ENCODE results near the gene HRK. TPM values are rescaled to one million over a fixed set of nuclear protein-coding genes. Genes with fewer than 3 reads are reported as not detected.
"Not testable (repeated sequence)": the region's sequence is repeated elsewhere in the genome, so short reads cannot be mapped to it uniquely, and the experiment has no call there.

HRK gene
- total and polyA plus RNA-seq, 5 donors from 2014 or later: 0.25 TPM; not detected in 4

GRCh38 chr12:116814766-116815165, 66.5 kb downstream of the HRK start:
- peaks cover 10% of the 10 kb centered on the region for H3K36me3 Mint-ChIP-seq
- not testable (repeated sequence) for H3K9me3 Mint-ChIP-seq; H3K27ac ChIP-seq (ENCODE audit: insufficient read depth, low read length, poor library complexity, severe bottlenecking); H3K27me3 ChIP-seq (ENCODE audit: control insufficient read depth, insufficient read depth, low read length); ATAC-seq (ENCODE audit: low read depth in 2 of 2); H3K4me3 ChIP-seq (ENCODE audit: low read depth, low read length); H3K27ac Mint-ChIP-seq; H3K27me3 Mint-ChIP-seq; H3K4me3 Mint-ChIP-seq; H3K9me3 ChIP-seq (ENCODE audit: control insufficient read depth in 2 of 2, low read length in 2 of 2); H3K36me3 ChIP-seq (ENCODE audit: control insufficient read depth, insufficient read depth, low read length); DNase-seq
- H3K4me1 Mint-ChIP-seq: peaks cover 4 to 19% (median 14%) of the 10 kb centered on the region in 4 donors
- peaks cover 14% of the 10 kb centered on the region for H3K4me1 ChIP-seq (ENCODE audit: control insufficient read depth, insufficient read depth, low read length, poor library complexity, severe bottlenecking)

GRCh38 chr12:116813271-116814041, 67.8 kb downstream of the HRK start:
- DNase-seq (no peak), ATAC-seq (ENCODE audit: low read depth in 2 of 2) (no peak)
- no peaks in the 10 kb centered on the region for H3K27me3 Mint-ChIP-seq
- H3K9me3 ChIP-seq (ENCODE audit: control insufficient read depth in 2 of 2, low read length in 2 of 2): no peaks in the 10 kb centered on the region
- no peak overlapping the region for H3K4me3 ChIP-seq (ENCODE audit: low read depth, low read length)
- no peaks in the 10 kb centered on the region for H3K36me3 ChIP-seq (ENCODE audit: control insufficient read depth, insufficient read depth, low read length)
- no peaks in the 10 kb centered on the region for H3K27me3 ChIP-seq (ENCODE audit: control insufficient read depth, insufficient read depth, low read length)
- no peak overlapping the region for H3K27ac Mint-ChIP-seq
- peak overlapping the region in 1 of 4 donors; percentile 46 for H3K4me3 Mint-ChIP-seq
- H3K4me1 Mint-ChIP-seq: peaks cover 0 to 11% (median 8%) of the 10 kb centered on the region in 4 donors
- H3K4me1 ChIP-seq (ENCODE audit: control insufficient read depth, insufficient read depth, low read length, poor library complexity, severe bottlenecking): peaks cover 5% of the 10 kb centered on the region
- H3K36me3 Mint-ChIP-seq: peaks cover 7% of the 10 kb centered on the region
- no peaks in the 10 kb centered on the region for H3K9me3 Mint-ChIP-seq
- no peak overlapping the region for H3K27ac ChIP-seq (ENCODE audit: insufficient read depth, low read length, poor library complexity, severe bottlenecking)

DNA sequence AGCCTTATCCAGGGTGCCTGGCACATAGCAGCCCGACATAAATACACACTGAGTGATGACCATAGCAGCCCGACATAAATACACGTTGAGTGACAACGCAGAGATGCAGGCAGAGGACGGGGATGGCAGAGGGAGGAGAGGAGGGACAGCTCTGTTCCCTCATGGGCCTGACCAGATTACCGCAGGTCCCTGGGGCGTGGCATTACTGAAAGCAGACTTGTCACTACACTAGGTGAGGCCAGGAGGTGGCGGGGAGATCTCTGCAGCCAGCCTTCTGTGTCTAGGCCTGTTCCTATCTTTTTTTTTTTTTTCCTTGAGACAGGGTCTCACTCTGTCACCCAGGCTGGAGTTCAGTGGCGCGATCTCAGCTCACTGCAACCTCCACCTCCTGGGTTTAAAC, 69.0 kb downstream of the HRK start:
- Mint-ChIP-seq H3K27me3 (no peaks in the 10 kb centered on the region), H3K4me3 (no peak overlapping the region), H3K36me3 (peaks cover 12% of the 10 kb centered on the region), H3K9me3 (no peaks in the 10 kb centered on the region), H3K27ac (peak overlapping the region in 1 of 3 donors; percentile 40), H3K4me1 (peaks cover 0 to 2% (median 0%) of the 10 kb centered on the region in 4 donors)
- no peak overlapping the region for H3K4me3 ChIP-seq (ENCODE audit: low read depth, low read length)
- H3K4me1 ChIP-seq (ENCODE audit: control insufficient read depth, insufficient read depth, low read length, poor library complexity, severe bottlenecking): no peaks in the 10 kb centered on the region
- DNase-seq (no peak), ATAC-seq (ENCODE audit: low read depth in 2 of 2) (no peak)
- H3K9me3 ChIP-seq (ENCODE audit: control insufficient read depth in 2 of 2, low read length in 2 of 2): no peaks in the 10 kb centered on the region
- H3K27ac ChIP-seq (ENCODE audit: insufficient read depth, low read length, poor library complexity, severe bottlenecking): no peak overlapping the region
- no peaks in the 10 kb centered on the region for H3K27me3 ChIP-seq (ENCODE audit: control insufficient read depth, insufficient read depth, low read length)
- no peaks in the 10 kb centered on the region for H3K36me3 ChIP-seq (ENCODE audit: control insufficient read depth, insufficient read depth, low read length)

GRCh38 chr12:116808113-116809105, 72.8 kb downstream of the HRK start:
- no peaks in the 10 kb centered on the region for H3K9me3 Mint-ChIP-seq
- no peak for DNase-seq
- Histone ChIP-seq H3K4me1 (ENCODE audit: control insufficient read depth, insufficient read depth, low read length, poor library complexity, severe bottlenecking) (no peaks in the 10 kb centered on the region), H3K27ac (ENCODE audit: insufficient read depth, low read length, poor library complexity, severe bottlenecking) (no peak overlapping the region), H3K36me3 (ENCODE audit: control insufficient read depth, insufficient read depth, low read length) (no peaks in the 10 kb centered on the region), H3K27me3 (ENCODE audit: control insufficient read depth, insufficient read depth, low read length) (no peaks in the 10 kb centered on the region), H3K9me3 (ENCODE audit: control insufficient read depth in 2 of 2, low read length in 2 of 2) (no peaks in the 10 kb centered on the region), H3K4me3 (ENCODE audit: low read depth, low read length) (no peak overlapping the region)
- peaks cover 0 to under 1% (median under 1%) of the 10 kb centered on the region in 4 donors for H3K4me1 Mint-ChIP-seq
- H3K4me3 Mint-ChIP-seq: no peak overlapping the region
- H3K27ac Mint-ChIP-seq: no peak overlapping the region
- no peaks in the 10 kb centered on the region for H3K27me3 Mint-ChIP-seq
- H3K36me3 Mint-ChIP-seq: peaks cover 9% of the 10 kb centered on the region
- ATAC-seq (ENCODE audit: low read depth in 2 of 2): no peak

DNA sequence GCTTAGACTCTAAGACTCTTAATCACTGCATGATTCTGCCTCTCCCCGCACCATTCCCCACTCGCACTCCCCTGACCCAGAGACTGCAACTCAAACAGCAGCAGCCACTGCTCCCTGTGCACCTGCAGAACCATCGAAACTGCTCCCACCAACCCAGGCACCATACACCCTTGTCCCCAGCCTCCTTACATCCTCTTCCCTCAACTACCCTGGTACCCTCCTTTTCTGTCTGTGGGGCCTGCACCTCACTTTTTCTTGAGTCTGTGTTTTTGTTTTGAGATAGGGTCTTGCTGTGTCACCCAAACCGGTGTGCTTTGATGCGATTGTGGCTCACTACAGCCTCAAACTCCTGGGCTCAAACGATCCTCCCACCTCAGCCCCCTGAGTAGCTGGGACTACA, 73.7 kb downstream of the HRK start:
- DNase-seq (no peak), ATAC-seq (ENCODE audit: low read depth in 2 of 2) (no peak)
- no peaks in the 10 kb centered on the region for H3K27me3 ChIP-seq (ENCODE audit: control insufficient read depth, insufficient read depth, low read length)
- H3K27ac Mint-ChIP-seq: no peak overlapping the region
- no peaks in the 10 kb centered on the region for H3K27me3 Mint-ChIP-seq
- no peaks in the 10 kb centered on the region for H3K9me3 ChIP-seq (ENCODE audit: control insufficient read depth in 2 of 2, low read length in 2 of 2)
- no peak overlapping the region for H3K4me3 Mint-ChIP-seq
- no peaks in the 10 kb centered on the region for H3K36me3 ChIP-seq (ENCODE audit: control insufficient read depth, insufficient read depth, low read length)
- H3K4me1 ChIP-seq (ENCODE audit: control insufficient read depth, insufficient read depth, low read length, poor library complexity, severe bottlenecking): no peaks in the 10 kb centered on the region
- no peaks in the 10 kb centered on the region for H3K9me3 Mint-ChIP-seq
- no peak overlapping the region for H3K27ac ChIP-seq (ENCODE audit: insufficient read depth, low read length, poor library complexity, severe bottlenecking)
- peaks cover 8% of the 10 kb centered on the region for H3K36me3 Mint-ChIP-seq
- H3K4me3 ChIP-seq (ENCODE audit: low read depth, low read length): no peak overlapping the region
- H3K4me1 Mint-ChIP-seq: peaks cover 0 to 3% (median under 1%) of the 10 kb centered on the region in 4 donors

- Mint-ChIP-seq H3K4me3 (no peak overlapping the region), H3K9me3 (no peaks in the 10 kb centered on the region), H3K27ac (peak overlapping the region in 1 of 3 donors; percentile 45), H3K36me3 (peaks cover 6% of the 10 kb centered on the region), H3K4me1 (peaks cover 0 to 3% (median under 1%) of the 10 kb centered on the region in 4 donors), H3K27me3 (no peaks in the 10 kb centered on the region)
- ATAC-seq (ENCODE audit: low read depth in 2 of 2) (no peak), DNase-seq (no peak)
- H3K27ac ChIP-seq (ENCODE audit: insufficient read depth, low read length, poor library complexity, severe bottlenecking): no peak overlapping the region
- H3K4me1 ChIP-seq (ENCODE audit: control insufficient read depth, insufficient read depth, low read length, poor library complexity, severe bottlenecking): no peaks in the 10 kb centered on the region
- no peaks in the 10 kb centered on the region for H3K9me3 ChIP-seq (ENCODE audit: control insufficient read depth in 2 of 2, low read length in 2 of 2)
- no peak overlapping the region for H3K4me3 ChIP-seq (ENCODE audit: low read depth, low read length)
- no peaks in the 10 kb centered on the region for H3K27me3 ChIP-seq (ENCODE audit: control insufficient read depth, insufficient read depth, low read length)
- H3K36me3 ChIP-seq (ENCODE audit: control insufficient read depth, insufficient read depth, low read length): no peaks in the 10 kb centered on the region
Observed at GRCh38 chr12:116806845-116807440, 74.3 kb downstream of the HRK start.

Measured in CD4-positive, CD25-positive, alpha-beta regulatory T cell (primary cell).